Kidney (tissue), 14 donors: ENCODE results near the gene AHSG. TPM values are rescaled to one million over a fixed set of nuclear protein-coding genes. Genes with fewer than 3 reads are reported as not detected.

Experiments
- DNase-seq, 5 donors: peaks; one replicate each; pipeline ENCODE4 v3.0.0-alpha.2; 2013 to 2020
- FAIRE-seq: peaks from 2 replicates; lab custom pipeline; 2012; peaks lifted over from hg19 to GRCh38; lab: Jason Lieb, UNC
- H3K27ac ChIP-seq, 2 donors: one replicate each; pipeline ENCODE4 v1.7.0; 2013; ENCODE audit warnings: low read depth in 2 of 2, low read length in 2 of 2, inconsistent platforms in 1 of 2
- H3K27me3 ChIP-seq: one replicate; pipeline ENCODE4 v1.7.1; 2013; ENCODE audit warnings: low read length, inconsistent platforms; ENCODE audit not compliant: control insufficient read depth, insufficient read depth
- H3K36me3 ChIP-seq, 3 donors: one replicate each; pipeline versions ENCODE4 v1.7.0 to v1.7.1; 2013; ENCODE audit warnings: low read length in 3 of 3, control low read depth in 1 of 3, inconsistent platforms in 1 of 3; ENCODE audit not compliant: insufficient read depth in 3 of 3, control insufficient read depth in 2 of 3
- H3K4me1 ChIP-seq, 3 donors: one replicate each; pipeline versions ENCODE4 v1.7.0 to v1.7.1; 2013; ENCODE audit warnings: low read length in 3 of 3, inconsistent platforms in 1 of 3, low read depth in 1 of 3; ENCODE audit not compliant: control insufficient read depth in 2 of 3, insufficient read depth in 2 of 3
- H3K4me3 ChIP-seq, 3 donors: one replicate each; pipeline versions ENCODE4 v1.7.0 to v1.8.1; 2013; ENCODE audit warnings: low read length in 3 of 3, control low read depth in 1 of 3, inconsistent platforms in 1 of 3
- H3K9ac ChIP-seq, 3 donors: one replicate each; pipeline versions ENCODE4 v1.7.0 to v1.7.1; 2013; ENCODE audit warnings: low read length in 3 of 3, control low read depth in 1 of 3, inconsistent platforms in 1 of 3
- H3K9me3 ChIP-seq, 3 donors: one replicate each; pipeline versions ENCODE4 v1.7.0 to v1.7.1; 2013; ENCODE audit warnings: low read length in 3 of 3, control low read depth in 1 of 3, inconsistent platforms in 1 of 3; ENCODE audit not compliant: control insufficient read depth in 2 of 3, insufficient read depth in 1 of 3
- CTCF ChIP-seq: IDR thresholded peaks from 3 replicates; pipeline ENCODE4 v1.5.1; 2012; ENCODE audit warnings: mild to moderate bottlenecking, moderate library complexity, borderline replicate concordance; ENCODE audit not compliant: insufficient read depth; ENCODE audit errors: extremely low read depth
- intact Hi-C: fragments of 100-400 bp; cut with DNase I; formaldehyde crosslinking; loops from one replicate; pipeline ENCODE4 v1.11.1; 2022
- polyA plus RNA-seq: library from polyadenylated mRNA; stranded (reverse); fragments of 350-450 nt; fragmentation: Illumina TruSeq; extraction: RNeasy Lipid Tissue Mini Kit (QIAGEN cat#74804); gene quantifications from one replicate; pipeline ENCODE4 v1.2.3, GENCODE V29; 2014; ENCODE audit warnings: low read depth, low replicate concordance; ENCODE audit not compliant: insufficient read depth
- total RNA-seq: library from RNA; stranded (reverse); fragmentation: NEBNext Ultra II Directional; extraction: Animal tissue kit (Norgen Biotek cat#: 25700); gene quantifications from one replicate; pipeline ENCODE4 v1.2.1, GENCODE V29; 2021
- donor health status: control.
- donor health status: control.
- donor health status: control.
- donor health status: control.
- donor health status: control.
- donor health status: DM: yes; HTN: yes; CAD: no.
- donor health status: Normal renal cell carcinoma (clear cell type).

The AHSG gene
- total and polyA plus RNA-seq, 2 donors from 2014 or later: 0.34 TPM; not detected in 1

DNA sequence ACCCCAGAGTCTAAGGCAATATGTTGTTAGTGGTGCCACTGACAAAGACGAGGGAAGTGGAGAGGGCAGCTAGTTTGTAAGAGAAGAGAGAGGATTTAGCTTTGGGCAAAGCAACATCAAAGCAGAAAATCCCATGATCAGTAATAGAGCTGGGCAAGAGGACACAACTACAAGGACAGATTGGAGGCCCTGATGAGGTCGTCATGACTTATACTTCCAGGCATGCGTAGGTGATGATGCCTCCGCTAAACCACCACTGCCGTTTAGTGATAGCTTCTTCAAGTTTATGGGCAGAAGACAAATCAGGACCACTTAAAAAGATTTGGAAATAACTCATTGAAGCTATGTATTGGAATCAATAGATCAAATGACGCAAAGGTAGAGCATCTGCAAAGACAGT, 55.6 kb downstream of the AHSG start:
- FAIRE-seq (no peak), DNase-seq (no peak)
- Histone ChIP-seq H3K9me3 (no peaks in the 10 kb centered on the region), H3K4me1 (peaks cover 0 to 7% (median 6%) of the 10 kb centered on the region in 3 donors), H3K27ac (no peak overlapping the region), H3K27me3 (no peaks in the 10 kb centered on the region), H3K36me3 (no peaks in the 10 kb centered on the region), H3K9ac (no peak overlapping the region), H3K4me3 (no peak overlapping the region)
- no peak for TF ChIP-seq CTCF
- intact Hi-C loops: no loop called here

GRCh38 chr3:186669378-186670084, 56.7 kb downstream of the AHSG start:
- TF ChIP-seq CTCF: no peak
- Histone ChIP-seq H3K27ac (no peak overlapping the region), H3K36me3 (no peaks in the 10 kb centered on the region), H3K9me3 (no peaks in the 10 kb centered on the region), H3K9ac (no peak overlapping the region), H3K4me1 (no peaks in the 10 kb centered on the region), H3K4me3 (no peak overlapping the region), H3K27me3 (no peaks in the 10 kb centered on the region)
- no peak for FAIRE-seq
- intact Hi-C loops: no loop called here
- DNase-seq: no peak

DNA sequence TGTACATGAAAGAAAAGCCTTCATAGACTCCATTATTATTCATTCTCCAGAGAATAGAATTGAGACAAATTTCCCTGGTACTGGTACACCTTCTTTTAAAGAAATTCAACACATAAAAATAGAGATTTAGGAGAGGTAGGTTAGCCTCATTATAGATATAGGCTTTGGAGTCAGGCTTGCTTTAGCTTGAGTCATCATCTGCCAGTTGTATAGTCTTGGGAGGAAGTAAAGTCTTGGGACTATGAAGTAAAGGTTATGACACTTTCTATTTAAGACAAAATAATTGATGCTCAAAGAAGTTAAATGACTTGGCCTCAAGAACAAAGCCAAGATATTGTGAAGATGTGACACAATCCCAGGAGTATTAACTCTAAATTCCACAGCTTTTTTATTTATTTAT, 57.3 kb downstream of the AHSG start:
- no peak for TF ChIP-seq CTCF
- Histone ChIP-seq H3K27ac (no peak overlapping the region), H3K9me3 (no peaks in the 10 kb centered on the region), H3K4me3 (no peak overlapping the region), H3K9ac (no peak overlapping the region), H3K27me3 (no peaks in the 10 kb centered on the region), H3K4me1 (no peaks in the 10 kb centered on the region), H3K36me3 (no peaks in the 10 kb centered on the region)
- DNase-seq (no peak), FAIRE-seq (no peak)
- intact Hi-C loops: no loop called here

Other genes with a start within 250 kb of the AHSG start
- gene CRYGS, start 68.7 kb upstream of the AHSG start, total RNA-seq: 2.9 TPM
- gene CRYGS, start 68.7 kb upstream of the AHSG start, polyA plus RNA-seq: 3.7 TPM
- 13.3 TPM for gene TBCCD1, start 45.7 kb upstream of the AHSG start, total RNA-seq
- gene TBCCD1, start 45.7 kb upstream of the AHSG start, polyA plus RNA-seq: 6.2 TPM
- gene DNAJB11, start 42.3 kb upstream of the AHSG start, total RNA-seq: 46.4 TPM
- gene DNAJB11, start 42.3 kb upstream of the AHSG start, polyA plus RNA-seq: 45.0 TPM
- gene FETUB, start 27.3 kb downstream of the AHSG start, total RNA-seq: not detected
- not detected for gene FETUB, start 27.3 kb downstream of the AHSG start, polyA plus RNA-seq
- gene HRG, start 53.0 kb downstream of the AHSG start, total RNA-seq: 0.35 TPM
- gene HRG, start 53.0 kb downstream of the AHSG start, polyA plus RNA-seq: 22.8 TPM
- gene KNG1, start 104.3 kb downstream of the AHSG start, total RNA-seq: 8.7 TPM
- 710 TPM for gene KNG1, start 104.3 kb downstream of the AHSG start, polyA plus RNA-seq
- 333 TPM for gene EIF4A2, start 170.5 kb downstream of the AHSG start, total RNA-seq
- gene EIF4A2, start 170.5 kb downstream of the AHSG start, polyA plus RNA-seq: 310 TPM
- 8.9 TPM for gene RFC4, start 193.4 kb downstream of the AHSG start, total RNA-seq
- gene RFC4, start 193.4 kb downstream of the AHSG start, polyA plus RNA-seq: 11.1 TPM
- not detected for gene ADIPOQ, start 229.7 kb downstream of the AHSG start, total RNA-seq
- gene ADIPOQ, start 229.7 kb downstream of the AHSG start, polyA plus RNA-seq: not detected